Nephron (organoid): ENCODE results near the gene RAPGEF1.

Experiments
- H3K27ac Mint-ChIP-seq, 3 experiments: 2 replicates each; pipeline ENCODE4 v1.8.0; 2020; ENCODE audit warnings: mixed read lengths in 3 of 3, mild to moderate bottlenecking in 2 of 3, moderate library complexity in 1 of 3
- H3K27me3 Mint-ChIP-seq: 2 replicates; pipeline ENCODE4 v1.8.0; 2021; ENCODE audit warnings: low read depth, mild to moderate bottlenecking, moderate library complexity, mixed read lengths
- H3K36me3 Mint-ChIP-seq: 2 replicates; pipeline ENCODE4 v1.8.0; 2020; ENCODE audit warnings: low read depth, mixed read lengths
- H3K4me1 Mint-ChIP-seq: 2 replicates; pipeline ENCODE4 v1.8.0; 2020; ENCODE audit warnings: mixed read lengths
- H3K4me3 Mint-ChIP-seq, 3 experiments: 2 replicates each; pipeline ENCODE4 v1.8.0; 2020; ENCODE audit warnings: mild to moderate bottlenecking in 3 of 3, mixed read lengths in 3 of 3, moderate library complexity in 2 of 3
- H3K9me3 Mint-ChIP-seq: 2 replicates; pipeline ENCODE4 v1.8.0; 2020; ENCODE audit warnings: mixed read lengths
- TF ChIP-seq, protein P1 (sequence below), 3 experiments: fragments of 200-600 bp; sonication (generic); IDR thresholded peaks; one replicate each; pipeline ENCODE4 v1.5.0; 2021; ENCODE audit warnings: antibody characterized with exemption in 3 of 3; ENCODE audit not compliant: unreplicated experiment in 3 of 3

Gene RAPGEF1

DNA sequence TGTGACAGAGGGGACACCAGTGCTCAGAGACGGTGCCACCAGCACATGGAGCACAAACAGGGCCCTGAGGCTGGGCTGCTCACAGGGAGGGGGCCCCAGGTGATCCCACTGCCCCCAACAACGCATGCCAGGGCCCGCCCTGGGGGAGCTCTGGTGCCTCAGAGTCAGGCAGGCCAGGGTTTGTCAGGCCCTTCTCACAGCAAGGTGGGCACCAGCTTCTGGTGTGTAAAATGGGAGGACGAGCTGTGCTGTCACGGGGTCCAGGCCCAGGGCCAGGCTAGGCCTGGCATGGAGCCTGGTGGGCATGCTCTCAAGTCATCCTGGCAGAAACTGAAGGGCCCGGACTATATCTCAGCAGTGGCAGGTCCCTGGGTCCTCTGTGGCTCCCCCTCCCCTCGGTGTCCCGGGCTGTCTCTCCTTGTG, 160.1 kb downstream of the RAPGEF1 start:
- Mint-ChIP-seq H3K4me3 (no peak overlapping the region), H3K4me1 (peaks cover 16% of the 10 kb centered on the region), H3K36me3 (peaks cover 26% of the 10 kb centered on the region), H3K27ac (peak overlapping the region in 2 of 3 experiments; percentile 12 to 20), H3K9me3 (no peaks in the 10 kb centered on the region), H3K27me3 (peaks cover 4% of the 10 kb centered on the region)
- TF ChIP-seq, protein P1, sequence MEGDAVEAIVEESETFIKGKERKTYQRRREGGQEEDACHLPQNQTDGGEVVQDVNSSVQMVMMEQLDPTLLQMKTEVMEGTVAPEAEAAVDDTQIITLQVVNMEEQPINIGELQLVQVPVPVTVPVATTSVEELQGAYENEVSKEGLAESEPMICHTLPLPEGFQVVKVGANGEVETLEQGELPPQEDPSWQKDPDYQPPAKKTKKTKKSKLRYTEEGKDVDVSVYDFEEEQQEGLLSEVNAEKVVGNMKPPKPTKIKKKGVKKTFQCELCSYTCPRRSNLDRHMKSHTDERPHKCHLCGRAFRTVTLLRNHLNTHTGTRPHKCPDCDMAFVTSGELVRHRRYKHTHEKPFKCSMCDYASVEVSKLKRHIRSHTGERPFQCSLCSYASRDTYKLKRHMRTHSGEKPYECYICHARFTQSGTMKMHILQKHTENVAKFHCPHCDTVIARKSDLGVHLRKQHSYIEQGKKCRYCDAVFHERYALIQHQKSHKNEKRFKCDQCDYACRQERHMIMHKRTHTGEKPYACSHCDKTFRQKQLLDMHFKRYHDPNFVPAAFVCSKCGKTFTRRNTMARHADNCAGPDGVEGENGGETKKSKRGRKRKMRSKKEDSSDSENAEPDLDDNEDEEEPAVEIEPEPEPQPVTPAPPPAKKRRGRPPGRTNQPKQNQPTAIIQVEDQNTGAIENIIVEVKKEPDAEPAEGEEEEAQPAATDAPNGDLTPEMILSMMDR (IDR thresholded peaks at IDR 0.05; ENCODE audit: unreplicated experiment in 3 of 3) = no peak

DNA sequence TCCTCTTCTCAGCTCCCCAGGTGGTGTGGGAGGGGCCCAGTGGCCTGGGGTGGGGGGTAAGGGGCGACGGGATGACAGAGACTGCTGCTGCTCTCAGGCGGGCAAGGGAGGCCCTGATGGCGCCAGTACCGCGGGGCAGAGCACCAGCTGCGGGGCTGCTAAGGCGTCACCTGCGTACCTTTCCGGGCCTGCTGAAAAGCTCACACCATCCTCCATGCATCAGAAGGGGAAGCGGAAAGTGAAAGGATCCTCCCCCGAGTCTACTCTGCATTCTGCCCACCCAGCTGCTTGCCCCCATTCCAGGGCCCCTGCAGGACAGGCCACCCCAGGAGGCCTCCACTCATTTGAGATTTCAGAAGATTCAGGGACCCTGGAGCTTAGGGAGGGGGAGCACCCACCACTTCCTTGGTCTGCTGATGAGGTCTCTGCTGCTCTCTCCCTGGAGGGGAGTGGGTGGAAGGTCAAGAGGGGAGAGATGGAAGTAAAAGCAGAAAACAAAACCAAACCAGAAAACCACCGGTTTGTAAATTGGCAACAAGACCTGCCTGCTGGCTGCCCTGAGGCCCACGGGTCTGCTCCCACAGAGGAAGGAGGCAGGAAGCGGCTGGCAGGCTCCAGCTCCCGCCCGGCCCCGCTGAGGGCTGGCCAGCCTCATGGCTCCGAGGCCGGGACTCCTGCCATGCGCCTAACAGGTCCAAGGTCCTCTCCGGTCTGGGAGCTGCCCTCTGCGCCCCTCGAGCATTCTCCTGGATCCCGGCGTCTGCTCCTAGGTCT, 161.0 kb downstream of the RAPGEF1 start:
- no peak overlapping the region for H3K4me3 Mint-ChIP-seq

GRCh38 chr9:131578021-131578420, 161.9 kb downstream of the RAPGEF1 start:
- peak overlapping the region; percentile 73 to 88 (median 77) for H3K27ac Mint-ChIP-seq
- TF ChIP-seq, protein P1 (IDR thresholded peaks at IDR 0.05; ENCODE audit: unreplicated experiment in 3 of 3) = no peak
- H3K27me3 Mint-ChIP-seq = no peaks in the 10 kb centered on the region
- no peaks in the 10 kb centered on the region for H3K9me3 Mint-ChIP-seq
- peaks cover 16% of the 10 kb centered on the region for H3K4me1 Mint-ChIP-seq
- peaks cover 23% of the 10 kb centered on the region for H3K36me3 Mint-ChIP-seq
- no peak overlapping the region for H3K4me3 Mint-ChIP-seq

More for the DNA sequence above, 161.0 kb downstream of the RAPGEF1 start:
- H3K27ac Mint-ChIP-seq = peak overlapping the region; percentile 12 to 49 (median 20)
- peaks cover 16% of the 10 kb centered on the region for H3K4me1 Mint-ChIP-seq
- TF ChIP-seq, protein P1 (IDR thresholded peaks at IDR 0.05; ENCODE audit: unreplicated experiment in 3 of 3) = no peak
- H3K9me3 Mint-ChIP-seq = no peaks in the 10 kb centered on the region
- H3K36me3 Mint-ChIP-seq = peaks cover 26% of the 10 kb centered on the region
- peaks cover 4% of the 10 kb centered on the region for H3K27me3 Mint-ChIP-seq

GRCh38 chr9:131577005-131578000, 162.6 kb downstream of the RAPGEF1 start:
- peaks cover 16% of the 10 kb centered on the region for H3K4me1 Mint-ChIP-seq
- no peaks in the 10 kb centered on the region for H3K9me3 Mint-ChIP-seq
- no peaks in the 10 kb centered on the region for H3K27me3 Mint-ChIP-seq
- TF ChIP-seq, protein P1 (IDR thresholded peaks at IDR 0.05; ENCODE audit: unreplicated experiment in 3 of 3) = peak in 2 of 3 experiments; percentile 7 to 22
- H3K4me3 Mint-ChIP-seq = peak overlapping the region in 2 of 3 experiments; percentile 19 to 27
- peak overlapping the region; percentile 73 to 88 (median 77) for H3K27ac Mint-ChIP-seq
- peaks cover 27% of the 10 kb centered on the region for H3K36me3 Mint-ChIP-seq

DNA sequence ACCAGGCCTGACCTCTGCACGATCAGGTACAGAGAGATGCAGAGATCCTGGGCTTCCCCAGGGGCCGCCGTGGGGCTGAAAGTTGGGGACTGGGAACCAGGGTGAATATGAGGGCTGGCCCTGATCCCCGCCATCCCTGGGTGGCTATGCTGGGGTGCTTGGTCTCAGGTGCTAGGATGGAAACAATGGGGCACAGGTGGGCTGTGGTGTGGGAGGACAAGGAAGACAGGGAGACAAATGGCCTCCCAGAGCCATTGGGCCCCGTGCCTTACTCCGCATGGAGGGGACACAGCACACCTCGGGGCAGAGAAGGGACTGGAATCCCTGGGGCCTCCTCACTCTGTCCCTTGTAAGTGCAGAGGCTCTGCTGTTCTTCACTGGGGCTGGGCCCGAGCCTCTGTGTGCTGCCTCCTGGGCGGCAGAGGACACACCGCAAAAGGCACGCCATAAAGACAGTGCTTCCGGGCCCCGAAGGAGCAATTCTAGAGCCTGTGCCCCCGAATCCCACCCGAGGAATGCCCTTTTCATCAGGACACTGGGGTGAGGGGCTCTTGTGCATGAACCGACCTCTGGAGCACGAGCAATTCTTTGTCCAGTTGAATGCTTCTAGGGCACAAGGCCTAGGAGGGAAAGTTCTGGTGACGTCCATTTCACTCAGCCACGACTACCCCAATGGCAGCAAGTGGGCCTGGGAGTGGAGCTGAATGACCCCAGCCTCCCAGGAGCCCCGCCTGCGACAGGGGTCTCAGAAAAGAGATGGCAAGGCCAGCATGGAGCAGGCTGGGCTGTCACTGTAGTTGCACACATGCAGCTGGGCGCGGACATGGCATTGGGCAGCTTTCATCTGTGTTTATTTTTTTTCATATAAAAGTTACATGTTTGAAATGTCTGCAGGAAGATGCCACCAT, 163.7 kb downstream of the RAPGEF1 start:
- H3K36me3 Mint-ChIP-seq = peaks cover 25% of the 10 kb centered on the region
- no peaks in the 10 kb centered on the region for H3K27me3 Mint-ChIP-seq
- H3K4me1 Mint-ChIP-seq = peaks cover 16% of the 10 kb centered on the region
- TF ChIP-seq, protein P1 (IDR thresholded peaks at IDR 0.05; ENCODE audit: unreplicated experiment in 3 of 3) = no peak
- no peaks in the 10 kb centered on the region for H3K9me3 Mint-ChIP-seq
- H3K4me3 Mint-ChIP-seq = no peak overlapping the region
- no peak overlapping the region for H3K27ac Mint-ChIP-seq
